SK-N-SH (cell line): ENCODE results near the gene ATP6AP1.

Experiments
- POLR2AphosphoS5 ChIP-seq: IDR thresholded peaks from 2 replicates; pipeline ENCODE4 v1.6.1; 2012; ENCODE audit warnings: low read depth, low read length
- TF ChIP-seq, protein P1 (sequence below): fragments of 150-350 bp; IDR thresholded peaks from 2 replicates; pipeline ENCODE4 v1.6.1; 2017; ENCODE audit warnings: antibody characterized with exemption, low read length, low read depth, borderline replicate concordance
- TF ChIP-seq, protein P2 (sequence below): fragments of 200-600 bp; sonication (generic); IDR thresholded peaks from 2 replicates; pipeline ENCODE4 v1.6.1; 2017; ENCODE audit warnings: antibody characterized with exemption, mild to moderate bottlenecking, moderate library complexity

DNA sequence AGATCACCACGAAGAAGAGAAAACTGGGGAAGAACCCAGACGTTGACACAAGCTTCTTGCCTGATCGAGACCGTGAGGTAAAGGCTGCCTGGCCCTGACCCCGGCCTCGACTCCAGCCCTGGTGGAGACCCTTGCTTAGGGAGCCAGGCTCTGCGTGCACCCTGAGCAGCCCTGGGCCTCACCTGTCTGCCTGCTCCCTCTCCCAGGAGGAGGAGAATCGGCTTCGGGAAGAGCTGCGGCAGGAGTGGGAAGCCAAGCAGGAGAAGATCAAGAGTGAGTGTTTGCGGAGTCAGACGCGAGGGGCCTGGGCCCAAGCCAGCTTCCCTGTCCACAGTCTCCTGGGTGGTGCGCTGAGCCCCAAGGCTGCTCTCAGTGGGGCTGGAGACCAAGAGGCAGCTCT is 20.0 kb downstream of the ATP6AP1 start:
- TF ChIP-seq POLR2AphosphoS5: no peak
- TF ChIP-seq, protein P1, sequence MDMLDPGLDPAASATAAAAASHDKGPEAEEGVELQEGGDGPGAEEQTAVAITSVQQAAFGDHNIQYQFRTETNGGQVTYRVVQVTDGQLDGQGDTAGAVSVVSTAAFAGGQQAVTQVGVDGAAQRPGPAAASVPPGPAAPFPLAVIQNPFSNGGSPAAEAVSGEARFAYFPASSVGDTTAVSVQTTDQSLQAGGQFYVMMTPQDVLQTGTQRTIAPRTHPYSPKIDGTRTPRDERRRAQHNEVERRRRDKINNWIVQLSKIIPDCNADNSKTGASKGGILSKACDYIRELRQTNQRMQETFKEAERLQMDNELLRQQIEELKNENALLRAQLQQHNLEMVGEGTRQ: no peak
- TF ChIP-seq, protein P2, sequence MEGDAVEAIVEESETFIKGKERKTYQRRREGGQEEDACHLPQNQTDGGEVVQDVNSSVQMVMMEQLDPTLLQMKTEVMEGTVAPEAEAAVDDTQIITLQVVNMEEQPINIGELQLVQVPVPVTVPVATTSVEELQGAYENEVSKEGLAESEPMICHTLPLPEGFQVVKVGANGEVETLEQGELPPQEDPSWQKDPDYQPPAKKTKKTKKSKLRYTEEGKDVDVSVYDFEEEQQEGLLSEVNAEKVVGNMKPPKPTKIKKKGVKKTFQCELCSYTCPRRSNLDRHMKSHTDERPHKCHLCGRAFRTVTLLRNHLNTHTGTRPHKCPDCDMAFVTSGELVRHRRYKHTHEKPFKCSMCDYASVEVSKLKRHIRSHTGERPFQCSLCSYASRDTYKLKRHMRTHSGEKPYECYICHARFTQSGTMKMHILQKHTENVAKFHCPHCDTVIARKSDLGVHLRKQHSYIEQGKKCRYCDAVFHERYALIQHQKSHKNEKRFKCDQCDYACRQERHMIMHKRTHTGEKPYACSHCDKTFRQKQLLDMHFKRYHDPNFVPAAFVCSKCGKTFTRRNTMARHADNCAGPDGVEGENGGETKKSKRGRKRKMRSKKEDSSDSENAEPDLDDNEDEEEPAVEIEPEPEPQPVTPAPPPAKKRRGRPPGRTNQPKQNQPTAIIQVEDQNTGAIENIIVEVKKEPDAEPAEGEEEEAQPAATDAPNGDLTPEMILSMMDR: no peak
